Stimulated activated CD8-positive, alpha-beta memory T cell treated with anti-CD3 and anti-CD28 coated beads, Interleukin-12 subunit alpha, Interleukin-12 subunit beta, amount 100 ng/mL, for 24 hours (primary cell): ENCODE data around the gene S1PR5.
A peak's percentile ranks its signal among the peaks of the same experiment; 100 is the strongest.
"Not testable (repeated sequence)": the region's sequence is repeated elsewhere in the genome, so short reads cannot be mapped to it uniquely, and the experiment has no call there.

Source experiments
- DNase-seq: peaks from one replicate; pipeline ENCODE4 v3.0.0-alpha.2; 2020; ENCODE audit errors: extremely low read depth

The S1PR5 gene

DNA sequence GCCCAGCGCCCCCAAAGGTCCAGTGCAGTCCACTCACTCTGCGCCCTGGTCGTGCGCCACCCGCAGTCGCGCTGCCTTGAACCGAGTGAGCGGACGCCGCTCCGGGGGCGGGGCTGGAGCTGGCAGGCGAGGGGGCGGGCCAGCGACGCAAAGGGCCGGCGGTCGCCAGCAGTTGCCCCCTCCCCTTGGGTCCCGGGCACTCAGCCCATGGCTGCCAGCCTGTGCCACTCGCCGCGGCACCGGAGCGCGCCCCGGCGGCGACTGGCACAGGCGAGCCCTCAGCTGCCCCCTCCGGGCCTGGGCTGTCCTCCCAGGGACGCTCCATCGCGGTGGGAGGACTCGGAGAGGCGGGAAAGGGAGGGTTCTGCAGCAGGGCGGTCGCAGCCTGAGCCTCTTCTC is at the start of gene S1PR5:
Gene S1PR5, minus strand, starts transcription at position 87 of the 399 bp plus-strand sequence. CDS start 2,436 bp downstream, outside the sequence.
- DNase-seq: no peak

DNA sequence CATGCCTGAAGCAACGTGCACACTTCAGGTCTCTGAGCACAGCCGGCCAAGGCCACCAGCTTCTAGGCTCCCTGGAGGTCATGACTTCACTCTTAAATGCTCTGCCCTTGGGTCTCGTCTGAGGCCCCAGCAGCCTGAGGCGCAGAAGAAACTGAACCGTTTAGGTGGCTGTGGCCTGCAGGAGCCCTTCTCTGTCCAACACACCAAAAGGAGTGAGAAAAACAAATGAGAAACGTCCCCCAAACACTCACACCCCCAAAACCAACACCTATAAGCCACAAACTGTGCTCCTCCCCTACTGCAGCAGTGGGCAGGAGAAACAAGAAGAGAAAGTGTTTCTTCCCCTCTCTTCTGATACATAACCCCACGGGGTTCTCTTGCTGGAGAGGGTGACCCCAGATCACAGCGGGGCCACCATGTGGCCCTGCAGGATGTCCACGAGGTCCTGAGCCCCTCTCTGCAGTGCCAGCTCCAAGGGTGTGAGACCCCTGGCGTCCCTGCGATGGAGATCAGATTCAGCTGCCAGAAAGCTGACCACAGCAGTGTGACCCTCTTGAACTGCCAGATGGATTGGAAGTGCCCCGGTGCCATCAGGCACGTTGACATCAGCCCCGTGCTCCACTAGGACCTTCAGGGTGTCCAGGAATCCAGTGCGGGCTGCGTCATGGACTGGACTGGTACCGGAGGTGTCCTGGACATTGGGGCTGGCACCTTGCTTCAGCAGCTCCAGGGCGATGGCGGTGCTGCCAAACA is 49.6 kb upstream of the S1PR5 start:
- DNase-seq: no peak

DNA sequence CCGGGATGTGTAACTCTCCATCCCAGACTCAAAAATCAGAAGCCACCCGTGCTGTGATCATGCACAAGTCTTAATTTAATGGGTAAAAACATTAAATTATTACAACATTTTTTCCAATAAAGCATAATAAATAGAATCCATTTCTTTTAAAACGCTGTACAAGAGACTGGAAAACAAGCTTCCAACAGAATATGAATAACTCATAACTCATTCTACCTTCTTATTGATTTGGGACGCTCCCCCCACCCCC is 49.1 kb upstream of the S1PR5 start:
- no peak for DNase-seq

GRCh38 chr19:10565567-10566407 is 48.5 kb upstream of the S1PR5 start, which contains the start of gene KRI1:
KRI1 (minus strand) TSS chr19:10566010; CDS start chr19:10565999, 11 bp downstream.
- peak; percentile 94 for DNase-seq

GRCh38 chr19:10565028-10565566 is 47.9 kb upstream of the S1PR5 start:
- DNase-seq: no peak

GRCh38 chr19:10562609-10563008 is 45.4 kb upstream of the S1PR5 start:
- no peak for DNase-seq

DNA sequence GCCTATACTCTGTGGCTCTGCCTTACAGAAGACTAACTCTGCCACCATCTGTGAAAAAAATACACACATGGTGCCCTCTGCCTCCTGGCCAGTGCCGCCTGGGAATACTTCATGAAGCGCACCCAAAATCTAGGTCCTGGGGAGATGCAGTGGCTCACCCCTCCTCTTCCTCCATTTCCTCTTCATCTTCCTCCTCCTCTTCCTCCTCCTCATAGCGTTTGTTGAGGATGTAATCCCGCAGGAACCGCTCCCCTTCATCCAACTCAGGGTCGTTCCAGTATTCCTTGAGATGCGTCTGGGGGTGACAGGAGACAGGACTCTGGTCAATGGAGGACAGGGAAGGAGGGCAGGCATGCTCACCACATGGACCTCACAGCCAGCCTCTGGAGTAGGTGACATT is 42.9 kb upstream of the S1PR5 start:
- no peak for DNase-seq

- no peak for DNase-seq
Observed at GRCh38 chr19:10557603-10558197, 40.5 kb upstream of the S1PR5 start.

DNA sequence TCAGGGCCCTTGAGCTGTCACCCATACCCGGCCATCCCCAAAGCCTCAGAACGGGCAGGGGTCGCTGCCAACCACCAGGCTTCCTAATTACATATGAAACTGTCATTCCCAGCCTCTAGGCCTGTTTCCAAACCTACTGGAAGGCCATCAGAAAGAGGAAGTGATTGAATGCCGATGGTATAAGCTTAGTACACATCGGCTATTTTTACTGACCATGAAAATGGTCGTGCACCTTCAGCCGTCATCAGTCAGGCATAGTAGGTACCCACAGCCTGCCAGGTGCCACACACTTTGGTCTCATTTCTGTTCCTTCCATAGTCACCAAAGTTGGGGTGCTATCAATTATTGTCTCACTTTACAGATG is 38.3 kb upstream of the S1PR5 start:
- DNase-seq: no peak

GRCh38 chr19:10554760-10555609 is 37.7 kb upstream of the S1PR5 start:
- no peak for DNase-seq

GRCh38 chr19:10553943-10554381 is 36.7 kb upstream of the S1PR5 start:
- DNase-seq: no peak

GRCh38 chr19:10553087-10553667 is 35.9 kb upstream of the S1PR5 start:
- DNase-seq: no peak

GRCh38 chr19:10552510-10553053 is 35.3 kb upstream of the S1PR5 start:
- DNase-seq: no peak

- DNase-seq: no peak
Observed at GRCh38 chr19:10551698-10552301, 34.6 kb upstream of the S1PR5 start.

DNA sequence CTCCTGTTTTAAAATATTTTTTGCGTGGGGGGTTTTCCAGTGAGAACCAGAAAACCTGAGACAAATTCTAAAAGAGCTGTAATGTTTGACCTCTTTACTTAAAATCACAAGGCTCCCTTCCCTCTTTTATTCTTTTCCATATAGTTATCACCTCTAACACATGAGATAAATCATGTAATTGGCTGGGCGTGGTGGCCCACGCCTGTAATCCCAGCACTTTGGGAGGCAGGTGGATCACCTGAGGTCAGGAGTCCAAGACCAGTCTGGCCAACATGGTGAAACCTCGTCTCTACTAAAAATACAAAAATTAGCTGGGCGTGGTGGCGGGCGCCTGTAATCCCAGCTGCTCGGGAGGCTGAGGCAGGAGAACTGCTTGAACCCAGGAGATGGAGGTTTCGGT is 33.8 kb upstream of the S1PR5 start:
- not testable (repeated sequence) for DNase-seq

DNA sequence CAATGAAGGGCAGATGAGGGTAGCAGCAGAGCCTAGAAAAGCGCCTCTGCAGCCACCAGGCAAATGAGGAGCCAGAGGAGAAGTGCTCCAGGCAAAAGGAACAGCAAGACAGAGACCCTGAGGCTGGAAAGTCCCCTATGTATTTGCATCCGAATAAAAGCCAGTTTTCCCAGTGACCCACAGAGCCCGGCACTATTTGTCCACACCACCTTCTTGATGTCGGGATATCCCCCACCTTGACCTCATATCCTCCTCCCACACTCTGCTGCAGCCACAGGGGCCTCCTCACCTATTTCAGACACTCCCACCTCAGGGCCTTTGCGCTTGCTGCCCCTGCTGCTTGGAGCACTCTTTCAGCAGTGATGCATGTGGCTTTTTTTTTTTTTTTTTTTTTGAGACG is 33.1 kb upstream of the S1PR5 start:
- DNase-seq: no peak

DNA sequence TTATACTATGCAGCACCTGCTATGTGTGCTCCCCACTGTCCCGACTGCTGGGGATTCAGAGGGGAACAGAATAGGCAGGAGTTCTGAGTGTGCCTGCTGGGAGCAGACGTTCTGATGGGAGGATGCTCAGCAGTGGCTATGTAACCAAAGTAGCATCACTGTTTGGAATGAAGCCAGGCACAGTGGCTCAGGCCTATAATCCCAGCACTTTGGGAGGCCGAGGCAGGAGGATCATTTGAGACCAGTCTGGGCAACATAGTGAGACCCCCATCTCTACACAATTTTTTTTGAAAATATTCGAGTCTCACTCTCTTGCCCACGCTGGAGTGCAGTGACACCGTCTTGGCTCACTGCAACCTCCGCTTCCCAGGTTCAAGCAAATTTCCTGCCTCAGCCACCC is 32.5 kb upstream of the S1PR5 start:
- DNase-seq: no peak

DNA sequence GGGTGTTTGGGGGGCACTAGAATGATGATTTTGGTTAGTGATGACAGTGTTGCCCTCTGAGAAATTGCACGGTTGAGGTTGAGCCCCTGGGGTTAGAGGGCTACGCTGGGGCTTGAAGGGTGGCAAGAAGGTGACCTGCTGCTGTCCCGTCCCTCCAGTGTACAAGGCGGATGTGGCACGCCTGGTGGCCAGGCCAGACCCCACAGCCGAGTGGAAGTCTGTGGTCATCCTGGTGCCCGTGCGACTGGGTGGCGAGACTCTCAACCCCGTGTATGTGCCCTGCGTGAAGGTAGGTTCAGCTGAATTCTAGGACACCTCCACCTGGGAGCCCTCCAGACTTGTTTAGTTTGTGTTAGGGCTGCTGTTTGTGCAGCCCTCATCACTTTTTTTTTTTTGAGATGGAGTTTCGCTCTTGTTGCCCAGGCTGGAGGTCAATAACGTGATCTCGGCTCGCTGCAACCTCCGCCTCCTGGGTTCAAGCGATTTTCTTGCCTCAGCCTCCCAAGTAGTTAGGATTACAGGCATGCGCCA is 31.6 kb upstream of the S1PR5 start:
- DNase-seq: no peak

DNA sequence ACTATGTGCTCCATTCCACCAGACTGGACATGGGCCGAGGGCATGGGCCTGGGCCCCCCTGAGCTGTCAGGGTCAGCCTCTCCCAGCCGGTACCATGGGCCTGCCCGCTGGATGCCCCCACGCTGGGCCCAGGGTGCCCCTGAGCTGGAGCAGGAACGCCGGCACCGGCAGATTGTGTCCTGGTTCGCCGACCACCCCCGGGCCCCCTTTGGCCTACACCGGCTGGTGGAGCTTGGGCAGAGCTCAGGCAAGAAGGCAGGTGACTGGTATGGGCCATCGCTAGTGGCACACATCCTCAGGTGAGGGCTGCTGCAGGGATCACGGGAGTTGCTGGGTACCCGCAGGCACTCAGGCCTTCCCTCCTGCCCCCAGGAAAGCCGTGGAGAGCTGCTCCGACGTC is 29.6 kb upstream of the S1PR5 start:
- DNase-seq: no peak

GRCh38 chr19:10544753-10545251 is 27.6 kb upstream of the S1PR5 start:
- DNase-seq: no peak
